ENCODE results near the gene SOS2.

Gene SOS2

DNA sequence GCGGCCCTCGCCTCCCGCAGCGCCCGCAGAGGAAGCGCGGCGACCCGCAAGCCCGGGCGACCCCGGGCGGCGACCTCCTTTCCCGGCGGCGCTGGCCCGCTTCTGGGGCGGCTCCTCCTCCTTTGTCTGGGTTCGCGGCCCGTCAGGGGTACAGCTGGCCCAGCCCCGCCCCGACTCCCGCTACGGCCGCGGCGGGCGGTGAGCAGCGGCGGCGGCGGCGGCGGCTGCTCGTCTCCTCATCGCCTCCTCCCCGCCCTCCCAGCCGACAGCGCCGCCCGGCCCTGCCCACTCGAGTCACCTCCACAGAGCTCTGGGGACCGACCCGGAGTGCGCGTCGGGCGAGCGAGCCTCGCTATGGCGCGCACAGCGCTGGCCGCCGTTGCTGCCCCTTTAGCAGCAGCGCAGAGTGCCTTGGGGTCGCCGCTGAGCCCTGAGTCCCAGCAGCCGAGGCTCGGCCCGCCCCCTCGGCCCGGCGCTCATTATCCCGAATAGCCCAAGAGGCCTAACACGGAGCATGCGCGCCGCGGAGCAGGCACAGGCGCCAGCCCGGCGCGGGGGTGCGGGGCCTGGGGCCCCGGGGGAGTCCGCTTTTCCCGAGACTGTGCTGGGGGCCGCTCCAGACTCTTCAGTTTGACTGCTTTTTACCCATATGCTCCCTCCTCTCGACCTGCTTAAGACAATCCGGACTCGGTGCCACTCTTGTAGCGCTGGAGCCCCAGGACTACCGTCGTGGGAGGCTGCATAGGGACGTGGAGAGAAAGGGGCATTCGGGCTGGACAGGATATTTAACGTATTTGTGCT is at the start of gene SOS2:
SOS2 (minus strand) TSS at position 104 of the 801 bp plus-strand sequence. CDS start 295 bp downstream, outside the sequence.
- peak; percentile 85 to 86 for DNase-seq

GRCh38 chr14:50272498-50272897 is 41.1 kb upstream of the SOS2 start:
- DNase-seq = no peak

DNA sequence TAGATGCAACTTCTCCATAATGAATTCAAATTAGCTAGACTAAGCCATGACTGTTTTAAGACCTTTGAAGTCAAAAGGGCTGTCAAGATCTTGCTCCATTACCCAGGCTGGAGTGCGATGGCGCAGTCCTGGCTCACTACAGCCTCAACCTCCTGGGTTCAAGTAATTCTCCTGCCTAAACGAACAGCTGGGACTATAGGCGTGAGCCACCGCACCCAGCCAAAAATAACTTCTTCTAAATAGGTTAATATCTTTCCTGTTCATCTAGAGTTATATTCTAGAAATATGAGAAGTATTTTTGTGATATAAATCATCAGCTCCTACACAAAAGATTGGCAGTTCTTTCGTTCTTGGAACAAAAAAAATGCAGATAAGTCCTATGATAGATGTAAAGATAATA is 39.6 kb upstream of the SOS2 start:
- DNase-seq = no peak

DNA sequence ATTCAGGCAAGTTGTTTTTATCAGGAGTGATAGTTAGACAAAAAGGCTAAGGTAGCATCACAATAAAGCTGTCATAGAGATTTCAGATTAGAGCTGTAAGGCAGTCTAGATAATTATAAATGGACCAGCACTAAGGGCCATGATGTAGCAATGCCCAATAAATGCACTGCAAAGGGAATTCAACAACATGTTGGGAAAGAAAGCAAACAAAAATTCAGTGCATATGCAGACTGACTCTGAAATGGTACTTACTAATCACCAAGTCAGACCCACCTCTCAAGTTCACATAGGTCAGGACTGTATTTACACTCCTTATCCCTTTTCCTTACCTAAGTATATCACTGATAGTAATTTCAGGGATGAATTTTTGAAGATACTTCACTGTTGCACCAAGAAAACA is 33.7 kb upstream of the SOS2 start:
- no peak for DNase-seq

DNA sequence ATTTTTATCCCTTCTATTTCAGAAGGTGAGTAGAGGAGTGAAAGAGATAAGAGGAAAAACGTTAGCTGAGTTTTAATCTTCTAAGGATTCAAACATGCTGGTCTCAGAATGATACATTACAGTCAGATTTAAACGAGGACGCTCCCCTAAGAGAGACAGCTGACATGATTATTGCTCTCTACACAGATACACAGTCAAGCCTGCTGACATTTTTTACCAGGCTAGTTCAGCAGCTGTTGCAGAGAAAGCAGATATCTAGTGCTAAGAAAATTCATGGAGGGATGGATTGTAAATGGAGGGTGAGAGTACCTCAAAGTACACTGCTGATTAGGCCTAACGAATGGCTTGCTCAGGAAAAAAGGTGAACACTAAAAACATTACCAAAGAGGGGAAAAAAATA is 31.9 kb upstream of the SOS2 start:
- DNase-seq = no peak

DNA sequence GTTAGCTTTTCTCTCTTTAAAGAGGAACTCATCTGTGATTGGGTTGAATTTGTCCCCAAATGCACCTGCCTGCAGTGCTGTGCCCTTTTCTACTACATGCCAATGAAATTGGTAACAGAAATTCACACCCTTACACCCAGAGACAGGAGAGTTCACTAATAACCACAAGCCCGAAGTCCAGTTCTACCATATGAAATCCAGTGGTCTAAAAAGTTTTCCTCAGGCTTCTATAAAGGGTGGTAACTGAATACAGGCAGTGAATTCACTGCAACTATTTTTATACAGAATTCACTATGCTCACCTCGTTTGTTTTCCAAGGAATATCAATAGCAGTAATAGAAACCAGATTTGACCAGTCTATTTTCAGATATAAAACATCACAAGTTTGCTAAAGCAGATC is 31.5 kb upstream of the SOS2 start:
- no peak for DNase-seq

DNA sequence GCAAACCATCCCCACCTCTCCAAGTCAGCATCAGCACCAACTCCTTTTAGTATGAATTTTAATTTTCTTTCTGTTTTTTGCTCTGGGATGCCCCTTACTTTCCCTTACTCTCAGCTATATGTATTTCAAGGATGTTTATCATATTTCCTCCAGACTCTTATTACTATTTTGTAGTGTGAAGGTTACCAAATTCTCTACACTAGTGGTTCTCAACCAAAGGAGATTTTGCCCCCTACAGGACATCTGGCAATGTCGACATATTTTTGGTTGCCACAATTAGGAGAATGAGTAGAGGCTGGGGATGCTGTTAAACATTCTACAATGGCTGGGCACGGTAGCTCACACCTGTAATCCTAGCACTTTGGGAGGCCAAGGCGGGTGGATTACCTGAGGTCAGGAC is 29.1 kb upstream of the SOS2 start:
- peak; percentile 14 to 50 for DNase-seq

DNA sequence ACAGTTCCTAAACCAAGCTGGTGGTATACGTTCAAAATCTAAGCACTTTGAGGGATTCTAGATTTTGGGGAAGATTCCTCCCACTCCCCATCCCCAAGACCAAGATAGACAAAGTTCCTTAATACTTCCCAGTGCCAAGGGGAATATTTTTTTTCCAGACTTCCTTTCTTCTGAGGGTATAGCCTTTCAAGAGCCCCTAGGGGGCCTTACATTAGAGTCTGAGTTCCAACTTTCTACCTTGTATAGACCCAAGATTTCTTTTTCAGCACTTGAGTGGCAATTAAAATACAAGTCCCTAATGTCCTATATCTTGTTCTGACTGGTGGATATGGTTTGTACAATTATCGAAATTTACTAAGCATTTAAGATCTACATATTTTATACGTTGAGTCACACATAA is 28.7 kb upstream of the SOS2 start:
- DNase-seq = no peak

GRCh38 chr14:50257732-50258131 is 26.4 kb upstream of the SOS2 start:
- no peak for DNase-seq

GRCh38 chr14:50254248-50254647 is 22.9 kb upstream of the SOS2 start:
- DNase-seq = no peak

- DNase-seq = no peak
Observed at GRCh38 chr14:50249136-50249775, 17.9 kb upstream of the SOS2 start.

GRCh38 chr14:50247245-50247644 is 15.9 kb upstream of the SOS2 start:
- no peak for DNase-seq

DNA sequence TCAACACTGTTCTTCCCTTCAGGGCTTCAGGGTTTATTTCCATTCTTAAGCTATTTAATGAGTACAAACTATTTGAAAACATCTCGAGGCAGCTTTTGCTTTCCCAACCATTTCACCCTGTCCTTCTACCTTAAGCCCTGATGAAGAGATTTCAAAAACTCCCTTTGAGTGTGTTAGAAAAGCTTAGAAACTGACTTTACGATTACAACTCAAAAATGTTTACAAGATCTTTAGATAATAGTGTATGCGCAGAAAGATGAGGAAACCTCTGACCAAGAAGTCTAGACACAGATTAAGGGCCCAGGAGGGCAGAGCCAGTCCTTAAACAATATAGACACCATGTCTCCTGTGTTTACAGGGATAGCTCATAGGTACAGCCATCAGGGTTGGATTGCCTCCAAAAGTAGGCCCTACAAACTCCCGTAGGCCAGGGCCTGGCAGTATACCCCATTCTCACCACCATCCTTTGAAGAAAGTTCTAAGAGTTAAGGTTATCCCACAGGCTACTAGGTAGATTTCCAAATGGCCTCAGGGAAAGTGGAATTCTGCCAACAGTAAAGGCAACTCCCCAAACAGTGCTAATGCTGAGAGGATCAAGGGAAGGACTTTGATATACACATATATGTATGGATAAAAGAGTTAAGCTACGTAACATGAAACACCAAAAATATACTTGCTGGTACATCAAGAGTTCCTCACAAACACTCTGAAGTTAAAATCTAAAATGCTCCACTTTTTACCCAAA is 11.4 kb upstream of the SOS2 start:
- no peak for DNase-seq

- no peak for DNase-seq
Observed at GRCh38 chr14:50242096-50242495, 10.7 kb upstream of the SOS2 start.

- no peak for DNase-seq
Observed at GRCh38 chr14:50237427-50237826, 6.0 kb upstream of the SOS2 start.

- peak in 1 of 2 donors; percentile 19 for DNase-seq
Observed at GRCh38 chr14:50233951-50234250, 2.5 kb upstream of the SOS2 start.

DNA sequence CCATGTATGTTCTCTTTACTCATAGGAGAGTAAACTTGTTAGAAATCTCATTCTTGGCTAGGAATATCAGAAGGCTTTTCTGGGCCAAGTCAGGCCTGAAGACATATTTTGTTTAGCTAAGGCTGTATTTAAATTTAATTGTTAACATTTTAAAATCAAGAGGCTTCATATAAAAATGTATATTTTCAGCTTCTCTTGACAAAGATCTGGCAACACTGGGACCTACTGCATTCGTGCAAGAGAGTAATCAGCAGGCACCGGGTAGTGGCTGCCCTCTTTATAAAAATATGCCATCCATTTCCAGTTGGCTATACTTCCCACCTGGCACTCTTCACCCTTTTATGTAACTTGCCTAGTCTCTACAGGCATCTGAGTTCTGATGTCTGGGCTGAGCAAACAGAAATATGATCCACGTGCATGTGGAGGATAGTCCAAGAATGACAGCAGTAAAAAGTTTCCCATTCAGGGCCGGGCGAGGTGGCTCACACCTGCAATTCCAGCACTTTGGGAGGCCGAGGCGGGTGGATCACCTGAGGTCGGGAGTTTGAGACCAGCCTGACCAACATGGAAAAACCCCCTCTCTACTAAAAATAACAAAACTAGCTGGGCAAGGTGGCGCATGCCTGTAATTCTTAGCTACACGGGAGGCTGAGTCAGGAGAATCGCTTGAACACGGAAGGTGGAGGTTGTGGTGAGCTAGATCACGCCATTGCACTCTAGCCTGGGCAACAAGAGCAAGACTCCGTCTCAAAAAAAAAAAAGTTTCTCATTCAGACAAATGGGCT is 2.0 kb upstream of the SOS2 start:
- DNase-seq = no peak

- DNase-seq = no peak
Observed at GRCh38 chr14:50232276-50232642, 881 bp upstream of the SOS2 start.

DNA sequence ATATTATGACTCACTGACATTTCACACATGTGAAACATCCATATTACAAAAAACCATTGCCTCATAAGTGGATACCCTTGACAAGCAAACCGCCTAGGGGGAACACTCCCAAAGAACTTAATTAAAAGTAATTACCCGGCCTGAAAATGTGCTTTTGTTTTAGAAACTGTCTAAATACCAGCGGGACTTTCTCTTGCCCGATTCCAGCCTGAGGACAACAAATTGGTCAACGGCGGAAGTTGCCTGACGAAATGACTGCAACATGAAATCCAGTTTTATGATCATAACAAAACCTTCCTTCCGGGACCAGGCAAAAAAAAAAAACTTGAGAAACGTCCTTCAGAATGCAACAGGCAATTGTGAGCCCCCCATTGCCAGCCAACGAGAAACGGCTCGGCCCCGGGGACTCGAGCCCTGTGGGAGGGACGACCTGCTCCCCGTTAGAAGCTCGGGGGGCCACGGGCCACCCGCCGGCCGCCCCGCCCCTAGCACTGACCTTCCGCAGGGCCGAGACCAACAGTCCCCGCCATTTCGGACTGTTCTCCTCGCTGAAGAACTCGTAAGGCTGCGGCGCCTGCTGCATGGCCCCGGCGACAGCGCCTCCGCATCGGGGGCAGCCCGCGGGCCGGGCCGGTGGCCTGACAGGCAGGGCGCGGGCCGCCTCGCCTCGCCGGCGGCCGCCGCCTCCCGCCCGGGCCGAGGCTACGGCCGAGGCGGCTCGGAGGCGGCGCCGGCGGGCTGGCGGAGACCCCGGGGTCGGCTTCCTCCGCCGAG is 490 bp downstream of the SOS2 start:
- peak; percentile 24 to 57 for DNase-seq

GRCh38 chr14:50230401-50230700 is 1.0 kb downstream of the SOS2 start:
- no peak for DNase-seq

DNA sequence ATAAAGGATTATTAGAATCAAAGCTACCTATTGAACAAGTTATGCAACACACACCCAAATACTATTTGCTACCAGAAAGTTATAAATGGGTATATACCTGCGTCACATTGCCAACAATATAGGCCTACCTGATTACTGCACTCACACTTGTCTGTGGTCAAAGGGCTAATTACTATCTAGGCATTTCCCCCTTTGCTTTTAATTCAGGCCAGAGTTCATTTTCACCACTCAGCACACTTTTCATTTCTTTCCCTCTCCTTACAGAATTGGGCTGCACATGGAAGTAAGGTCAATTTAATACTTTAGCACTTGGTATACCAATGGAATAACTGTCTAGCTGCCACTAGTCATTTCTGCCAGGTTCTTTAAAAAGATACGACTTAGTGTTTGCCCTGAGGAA is 1.7 kb downstream of the SOS2 start:
- DNase-seq = no peak

- no peak for DNase-seq
Observed at GRCh38 chr14:50228313-50228712, 3.1 kb downstream of the SOS2 start.

DNA sequence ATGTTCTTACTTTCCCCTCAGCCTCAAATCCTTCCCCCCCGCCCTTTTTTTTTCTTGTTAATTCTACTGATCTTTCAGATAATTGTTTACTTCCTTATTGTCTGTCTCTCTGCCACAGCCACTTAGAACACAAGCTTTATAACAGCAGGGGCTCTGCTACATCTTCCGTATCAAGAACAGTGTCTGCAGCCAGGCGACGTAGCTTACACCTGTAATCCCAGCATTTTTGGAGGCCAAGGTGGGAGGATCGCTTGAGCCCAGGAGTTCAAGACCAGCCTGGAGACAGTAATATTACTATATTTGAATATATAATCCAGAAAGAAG is 5.4 kb downstream of the SOS2 start:
- DNase-seq = peak in 1 of 2 donors; percentile 32

Data from CD4-positive, alpha-beta T cell treated with Interleukin-4 for 1 hour (primary cell).